Upper lobe of left lung (tissue), 6 donors: ENCODE data around the gene PIGW. TPM values are rescaled to one million over a fixed set of nuclear protein-coding genes. Genes with fewer than 3 reads are reported as not detected.

Experiments used
- ATAC-seq, 2 donors: fragments of 200-7000 bp; cut with Tn5 transposase; one replicate each; pipeline ENCODE4 v1.9.1; 2022; ENCODE audit warnings: mild to moderate bottlenecking in 2 of 2, moderate library complexity in 2 of 2; ENCODE audit not compliant: low FRiP score in 2 of 2
- DNase-seq, 2 donors: peaks; one replicate each; pipeline ENCODE4 v3.0.0-alpha.2; 2019 to 2020
- H3K27ac ChIP-seq, 4 donors: fragments of 200-600 bp; sonication (generic); one replicate each; pipeline ENCODE4 v1.5.1; 2016 to 2019
- H3K27me3 ChIP-seq, 4 donors: fragments of 200-600 bp; sonication (generic); one replicate each; pipeline ENCODE4 v1.5.1; 2017 to 2019
- H3K36me3 ChIP-seq, 4 donors: fragments of 200-600 bp; sonication (generic); one replicate each; pipeline ENCODE4 v1.5.1; 2016 to 2019
- H3K4me1 ChIP-seq, 4 donors: fragments of 200-600 bp; sonication (generic); one replicate each; pipeline ENCODE4 v1.5.1; 2018 to 2019
- H3K4me3 ChIP-seq, 4 donors: fragments of 200-600 bp; sonication (generic); one replicate each; pipeline ENCODE4 v1.5.1; 2017 to 2019; ENCODE audit warnings: mild to moderate bottlenecking in 2 of 4, moderate library complexity in 1 of 4
- H3K9me3 ChIP-seq, 4 donors: fragments of 200-600 bp; sonication (generic); one replicate each; pipeline ENCODE4 v1.5.1; 2018 to 2019
- EP300 ChIP-seq, 4 donors: sonication (generic); formaldehyde crosslinking; IDR thresholded peaks; one replicate each; pipeline ENCODE4 v1.5.1; 2017; ENCODE audit warnings: antibody characterized with exemption in 4 of 4, control low read depth in 2 of 4
- POLR2A ChIP-seq, 4 donors: fragments of 450-650 bp; IDR thresholded peaks; one replicate each; pipeline ENCODE4 v1.5.1; 2016 to 2017; ENCODE audit warnings: antibody characterized with exemption in 4 of 4, mild to moderate bottlenecking in 2 of 4
- POLR2AphosphoS5 ChIP-seq, 2 donors: sonication (generic); formaldehyde crosslinking; IDR thresholded peaks; one replicate each; pipeline ENCODE4 v1.5.1; 2017; ENCODE audit warnings: antibody characterized with exemption in 2 of 2
- WGBS, 2 donors: methylation state at CpG; one replicate each; pipeline ENCODE4 v1.1.5; 2017 to 2018; 5-methylcytosine and 5-hydroxymethylcytosine counted together
- small RNA-seq, 4 donors: library from RNA; depleted of rRNA; stranded (forward); fragments of <200 nt; gene quantifications; one replicate each; pipeline ENCODE3, GENCODE V24; 2016
- total RNA-seq, 6 donors: library from RNA; depleted of rRNA in 4 of 6; stranded (reverse); fragments of >200 nt in 4 of 6; gene quantifications; one replicate each; pipeline versions ENCODE4 v1.1.0 to v1.2.1, GENCODE V29; 2016 to 2021
- TF ChIP-seq, protein P1 (sequence below), 6 experiments: fragments of 450-650 bp in 4 of 6; fragments of 200-600 bp in 2 of 6; sonication (generic) in 2 of 6; IDR thresholded peaks; one replicate each; pipeline ENCODE4 v1.5.1; 2016 to 2019; ENCODE audit warnings: antibody characterized with exemption in 6 of 6
- donor health status: DM: no; HTN: no; CAD: no; lungs with moderate emphysema.
- donor health status: DM: no; HTN: yes; CAD: no; lungs with severe emphysema.

The PIGW gene
- total RNA-seq, 6 donors from 2014 or later = 0.67 to 11.9 (median 9.3) TPM; not detected in 1

DNA sequence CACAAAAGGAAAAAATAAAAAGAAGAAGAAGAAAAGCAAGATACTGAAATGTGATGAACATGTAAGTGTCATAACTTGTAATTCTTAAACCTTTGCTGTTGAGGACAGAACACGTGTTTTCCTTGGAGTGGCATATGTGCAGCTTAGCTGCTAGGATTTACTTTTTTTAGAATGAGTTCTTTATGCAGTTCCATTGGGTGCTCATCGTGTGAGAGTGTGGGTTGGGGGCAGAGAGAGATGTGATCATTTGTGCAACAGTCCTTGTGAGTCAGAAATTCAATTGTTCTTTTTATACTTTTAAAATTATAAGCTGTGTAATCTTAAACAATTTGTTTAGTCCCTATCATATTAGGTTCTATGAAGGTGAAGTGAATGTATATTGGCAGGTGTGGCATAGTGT lies 51.4 kb downstream of the PIGW start:
- no peak overlapping the region for H3K27ac ChIP-seq
- no peaks in the 10 kb centered on the region for H3K9me3 ChIP-seq
- H3K4me1 ChIP-seq = peaks cover under 1 to 2% (median 2%) of the 10 kb centered on the region in 4 donors
- TF ChIP-seq, protein P1, sequence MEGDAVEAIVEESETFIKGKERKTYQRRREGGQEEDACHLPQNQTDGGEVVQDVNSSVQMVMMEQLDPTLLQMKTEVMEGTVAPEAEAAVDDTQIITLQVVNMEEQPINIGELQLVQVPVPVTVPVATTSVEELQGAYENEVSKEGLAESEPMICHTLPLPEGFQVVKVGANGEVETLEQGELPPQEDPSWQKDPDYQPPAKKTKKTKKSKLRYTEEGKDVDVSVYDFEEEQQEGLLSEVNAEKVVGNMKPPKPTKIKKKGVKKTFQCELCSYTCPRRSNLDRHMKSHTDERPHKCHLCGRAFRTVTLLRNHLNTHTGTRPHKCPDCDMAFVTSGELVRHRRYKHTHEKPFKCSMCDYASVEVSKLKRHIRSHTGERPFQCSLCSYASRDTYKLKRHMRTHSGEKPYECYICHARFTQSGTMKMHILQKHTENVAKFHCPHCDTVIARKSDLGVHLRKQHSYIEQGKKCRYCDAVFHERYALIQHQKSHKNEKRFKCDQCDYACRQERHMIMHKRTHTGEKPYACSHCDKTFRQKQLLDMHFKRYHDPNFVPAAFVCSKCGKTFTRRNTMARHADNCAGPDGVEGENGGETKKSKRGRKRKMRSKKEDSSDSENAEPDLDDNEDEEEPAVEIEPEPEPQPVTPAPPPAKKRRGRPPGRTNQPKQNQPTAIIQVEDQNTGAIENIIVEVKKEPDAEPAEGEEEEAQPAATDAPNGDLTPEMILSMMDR (IDR thresholded peaks at IDR 0.05) = no peak
- no peak for TF ChIP-seq EP300 (IDR thresholded peaks at IDR 0.05)
- TF ChIP-seq POLR2AphosphoS5 (IDR thresholded peaks at IDR 0.05) = no peak
- no peak for TF ChIP-seq POLR2A (IDR thresholded peaks at IDR 0.05)
- no peak for ATAC-seq
- H3K27me3 ChIP-seq = no peaks in the 10 kb centered on the region
- no peak overlapping the region for H3K4me3 ChIP-seq
- H3K36me3 ChIP-seq = peaks cover 31 to 92% (median 64%) of the 10 kb centered on the region in 4 donors
- no peak for DNase-seq
- WGBS, 2 donors = 93 to 96% methylated on average over 2 of the region's 2 CpGs

Small RNA genes within 50 kb of the gene (small RNA-seq; reads per million reads assigned to genes)
- gene RNA5SP439 = 0 reads per million in 4 donors

Other genes starting within 250 kb of the PIGW start
- gene TBC1D3G, start 211.1 kb upstream of the PIGW start, total RNA-seq = 1 to 10 TPM in 1 of 6 donors, not detected in 5; 1.7 TPM
- not detected for gene TBC1D3H, start 146.6 kb upstream of the PIGW start, total RNA-seq
- gene ZNHIT3, start 48.3 kb upstream of the PIGW start, total RNA-seq = 10 to 100 TPM in 5 of 6 donors, 1 to 10 TPM in 1; 7.7 to 26.0 (median 21.6) TPM
- gene MYO19, start 119 bp upstream of the PIGW start, total RNA-seq = 100 to 1,000 TPM in 1 of 6 donors, 10 to 100 TPM in 5; 34.8 to 167 (median 49.4) TPM
- 100 to 1,000 TPM in 1 of 6 donors, 10 to 100 TPM in 5; 36.8 to 101 (median 70.0) TPM for gene GGNBP2, start 9.9 kb downstream of the PIGW start, total RNA-seq
- 1 to 10 TPM; 3.6 to 7.5 (median 4.9) TPM for gene DHRS11, start 56.9 kb downstream of the PIGW start, total RNA-seq
- 1 to 10 TPM; 3.1 to 9.4 (median 8.1) TPM for gene MRM1, start 66.6 kb downstream of the PIGW start, total RNA-seq